Mesendoderm (in vitro differentiated cells): ENCODE data around the gene PCNA.

Experiments
- DNase-seq: peaks from one replicate; pipeline ENCODE4 v3.0.0; 2013
- H2AK5ac ChIP-seq: 2 replicates; pipeline ENCODE4 v1.6.1; 2013; ENCODE audit warnings: low read length, inconsistent platforms
- H2BK120ac ChIP-seq: 2 replicates; pipeline ENCODE4 v1.6.1; 2013; ENCODE audit warnings: low read depth, mild to moderate bottlenecking, low read length, moderate library complexity, mixed read lengths
- H2BK15ac ChIP-seq: replicated peaks from 2 replicates; pipeline ENCODE4 v1.6.1; 2013; ENCODE audit warnings: low read depth, mild to moderate bottlenecking, moderate library complexity
- H2BK5ac ChIP-seq: 2 replicates; pipeline ENCODE4 v1.6.1; 2013; ENCODE audit warnings: low read length, inconsistent platforms
- H3K18ac ChIP-seq: 2 replicates; pipeline ENCODE4 v1.6.1; 2013; ENCODE audit warnings: mild to moderate bottlenecking, low read length, mixed read lengths
- H3K23ac ChIP-seq: one replicate; pipeline ENCODE4 v1.6.1; 2013; ENCODE audit warnings: low read length
- H3K27ac ChIP-seq: 2 replicates; pipeline ENCODE4 v1.5.1; 2013; ENCODE audit warnings: low read depth, mild to moderate bottlenecking, inconsistent platforms, low read length, moderate library complexity
- H3K27me3 ChIP-seq: 2 replicates; pipeline ENCODE4 v1.6.1; 2013; ENCODE audit warnings: low read length, control low read depth, mild to moderate bottlenecking, inconsistent platforms; ENCODE audit not compliant: insufficient read depth, poor library complexity
- H3K36me3 ChIP-seq: 2 replicates; pipeline ENCODE4 v1.6.1; 2013; ENCODE audit warnings: low read length, inconsistent platforms; ENCODE audit not compliant: control insufficient read depth, insufficient read depth
- H3K4ac ChIP-seq: one replicate; pipeline ENCODE4 v1.6.1; 2013; ENCODE audit warnings: low read depth, mild to moderate bottlenecking, low read length, moderate library complexity
- H3K4me1 ChIP-seq: 2 replicates; pipeline ENCODE4 v1.6.1; 2013; ENCODE audit warnings: low read depth, low read length, inconsistent platforms; ENCODE audit not compliant: control insufficient read depth
- H3K4me2 ChIP-seq: 2 replicates; pipeline ENCODE4 v1.6.1; 2013; ENCODE audit warnings: low read length
- H3K4me3 ChIP-seq: 2 replicates; pipeline ENCODE4 v1.5.1; 2013; ENCODE audit warnings: mild to moderate bottlenecking, low read length
- H3K56ac ChIP-seq: one replicate; pipeline ENCODE4 v1.6.1; 2013; ENCODE audit warnings: low read length
- H3K79me1 ChIP-seq: 2 replicates; pipeline ENCODE4 v1.6.1; 2013; ENCODE audit warnings: low read length, inconsistent platforms
- H3K79me2 ChIP-seq: 2 replicates; pipeline ENCODE4 v1.6.1; 2013; ENCODE audit warnings: mild to moderate bottlenecking, low read length; ENCODE audit not compliant: control insufficient read depth, insufficient read depth
- H3K9ac ChIP-seq: 2 replicates; pipeline ENCODE4 v1.6.1; 2013; ENCODE audit warnings: low read length, inconsistent platforms
- H4K5ac ChIP-seq: one replicate; pipeline ENCODE4 v1.6.1; 2013; ENCODE audit warnings: low read length
- H4K8ac ChIP-seq: one replicate; pipeline ENCODE4 v1.6.1; 2013; ENCODE audit warnings: low read depth, mild to moderate bottlenecking, control low read depth, low read length, moderate library complexity
- WGBS: extraction: QIAGEN DNeasy Blood & Tissue Kit; methylation state at CpG from one replicate; pipeline ENCODE4 v1.1.7; 2013; ENCODE audit warnings: low lambda C conversion rate, missing lambda C conversion rate; ENCODE audit not compliant: insufficient coverage; ENCODE audit errors: extremely low coverage; 5-methylcytosine and 5-hydroxymethylcytosine counted together

The PCNA gene

DNA sequence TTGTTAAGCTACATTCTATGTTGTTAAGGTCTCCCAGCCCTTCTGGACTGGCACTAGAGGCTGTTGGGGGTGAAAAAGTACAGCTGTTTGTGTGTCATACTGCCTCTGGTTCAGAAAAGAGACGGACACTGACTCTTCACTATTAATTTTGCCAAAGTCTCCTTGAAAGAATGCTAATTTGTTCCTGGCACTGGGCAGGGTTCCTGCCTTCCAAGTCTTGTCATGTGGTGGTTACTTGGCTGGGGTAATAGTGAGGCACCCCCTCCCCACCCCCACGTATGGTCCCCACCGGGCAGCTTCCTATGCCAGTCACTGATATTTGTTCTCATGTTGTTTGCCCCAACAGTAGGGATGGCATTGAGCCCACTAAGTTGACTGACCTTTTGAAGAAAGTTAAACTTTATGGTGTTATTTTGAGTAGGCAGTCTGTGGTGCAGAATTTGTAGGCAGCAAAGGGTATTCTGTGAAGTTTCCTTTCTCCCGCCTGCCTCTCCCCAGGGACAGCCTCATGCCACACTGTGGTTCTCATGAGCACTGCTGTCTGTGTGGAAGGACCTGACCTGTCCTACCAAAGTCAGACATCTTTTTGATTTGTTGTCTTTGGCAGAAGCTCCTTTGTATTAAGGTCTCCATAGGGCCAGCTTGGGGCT lies 15.7 kb upstream of the PCNA start:
- WGBS, result no CpG with 5 or more reads among the region's 4 CpGs
- no peak overlapping the region for H3K4me3 ChIP-seq

GRCh38 chr20:5133998-5134397 lies 14.2 kb upstream of the PCNA start:
- Histone ChIP-seq H3K23ac (no peak overlapping the region), H4K8ac (no peak overlapping the region), H2BK15ac (no peak overlapping the region), H3K18ac (no peak overlapping the region), H3K27me3 (no peaks in the 10 kb centered on the region), H3K79me2 (peaks cover 15% of the 10 kb centered on the region), H3K36me3 (peaks cover under 1% of the 10 kb centered on the region), H2BK5ac (no peak overlapping the region), H3K4me1 (peaks cover 1% of the 10 kb centered on the region), H3K9ac (no peak overlapping the region), H2BK120ac (no peak overlapping the region), H3K4ac (no peak overlapping the region), H3K4me3 (no peak overlapping the region), H4K5ac (no peak overlapping the region), H3K79me1 (peaks cover 9% of the 10 kb centered on the region), H3K4me2 (no peak overlapping the region), H3K56ac (no peak overlapping the region), H3K27ac (no peak overlapping the region), H2AK5ac (no peak overlapping the region)
- DNase-seq, result no peak
- WGBS, result 100% methylated on average over 1 of the region's 6 CpGs

More for the DNA sequence above, 15.7 kb upstream of the PCNA start:
- Histone ChIP-seq H3K56ac (no peak overlapping the region), H3K18ac (no peak overlapping the region), H2BK5ac (no peak overlapping the region), H3K4me1 (peaks cover 1% of the 10 kb centered on the region), H2AK5ac (no peak overlapping the region), H3K4ac (no peak overlapping the region), H3K36me3 (no peaks in the 10 kb centered on the region), H4K8ac (no peak overlapping the region), H2BK15ac (no peak overlapping the region), H4K5ac (no peak overlapping the region), H3K79me2 (peaks cover 13% of the 10 kb centered on the region), H3K27me3 (no peaks in the 10 kb centered on the region), H3K23ac (no peak overlapping the region), H3K9ac (no peak overlapping the region), H3K4me2 (no peak overlapping the region), H3K27ac (no peak overlapping the region), H2BK120ac (no peak overlapping the region), H3K79me1 (peaks cover 9% of the 10 kb centered on the region)
- DNase-seq, result peak; percentile 35

DNA sequence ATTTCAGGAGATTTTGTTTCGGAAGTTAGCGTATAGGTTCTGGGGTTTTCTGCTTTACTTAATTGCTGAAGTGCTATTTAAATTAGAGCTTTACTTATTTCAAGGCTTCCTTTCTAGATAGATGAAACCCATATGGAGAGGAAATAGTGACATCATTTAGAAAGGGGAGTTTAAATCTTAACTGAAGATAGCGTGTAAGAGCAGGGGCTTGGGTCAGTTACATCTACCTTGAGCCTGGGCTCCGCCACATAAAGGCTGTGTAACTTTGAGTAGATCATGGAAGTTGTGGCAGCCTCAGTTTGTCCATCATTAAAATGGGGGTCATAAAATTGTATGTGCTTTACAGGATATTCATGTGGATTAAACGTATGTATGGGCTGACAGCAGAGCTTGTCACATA lies 11.7 kb upstream of the PCNA start:
- Histone ChIP-seq H3K4me1 (peaks cover 3% of the 10 kb centered on the region), H3K56ac (no peak overlapping the region), H2BK5ac (no peak overlapping the region), H3K79me1 (peaks cover 18% of the 10 kb centered on the region), H3K27me3 (no peaks in the 10 kb centered on the region), H3K4me3 (no peak overlapping the region), H3K18ac (no peak overlapping the region), H3K79me2 (peaks cover 26% of the 10 kb centered on the region), H3K4ac (no peak overlapping the region), H4K8ac (no peak overlapping the region), H3K36me3 (peaks cover 3% of the 10 kb centered on the region), H3K23ac (no peak overlapping the region), H4K5ac (no peak overlapping the region), H3K9ac (no peak overlapping the region), H2BK15ac (no peak overlapping the region), H3K27ac (no peak overlapping the region), H2AK5ac (no peak overlapping the region), H2BK120ac (no peak overlapping the region), H3K4me2 (no peak overlapping the region)
- DNase-seq, result no peak
- WGBS, result 100% methylated on average over 2 of the region's 5 CpGs

- no peak overlapping the region for H3K9ac ChIP-seq
- H3K4me1 ChIP-seq, result peaks cover 2% of the 10 kb centered on the region
- no peak overlapping the region for H3K18ac ChIP-seq
- no peak overlapping the region for H2AK5ac ChIP-seq
- no peak overlapping the region for H3K4me3 ChIP-seq
- no peak overlapping the region for H4K8ac ChIP-seq
- DNase-seq, result no peak
- H4K5ac ChIP-seq, result no peak overlapping the region
- no peaks in the 10 kb centered on the region for H3K27me3 ChIP-seq
- H2BK15ac ChIP-seq, result no peak overlapping the region
- H3K4ac ChIP-seq, result no peak overlapping the region
- no CpG with 5 or more reads among the region's 6 CpGs for WGBS
- H3K79me2 ChIP-seq, result peaks cover 22% of the 10 kb centered on the region
- no peak overlapping the region for H3K4me2 ChIP-seq
- no peak overlapping the region for H2BK120ac ChIP-seq
- no peak overlapping the region for H2BK5ac ChIP-seq
- peaks cover 12% of the 10 kb centered on the region for H3K79me1 ChIP-seq
- no peak overlapping the region for H3K27ac ChIP-seq
- H3K23ac ChIP-seq, result no peak overlapping the region
- H3K56ac ChIP-seq, result no peak overlapping the region
- H3K36me3 ChIP-seq, result peaks cover 3% of the 10 kb centered on the region
Measured at GRCh38 chr20:5128886-5129285, 9.1 kb upstream of the PCNA start.

- no peak overlapping the region for H2BK15ac ChIP-seq
- H3K23ac ChIP-seq, result no peak overlapping the region
- H3K27ac ChIP-seq, result no peak overlapping the region
- H3K4me3 ChIP-seq, result peak overlapping the region; percentile 83
- no peak overlapping the region for H2BK120ac ChIP-seq
- H3K4me1 ChIP-seq, result peaks cover 2% of the 10 kb centered on the region
- H2BK5ac ChIP-seq, result no peak overlapping the region
- H3K56ac ChIP-seq, result peak overlapping the region; percentile 87
- no peak overlapping the region for H3K18ac ChIP-seq
- peaks cover 12% of the 10 kb centered on the region for H3K79me1 ChIP-seq
- H4K5ac ChIP-seq, result no peak overlapping the region
- peaks cover 3% of the 10 kb centered on the region for H3K36me3 ChIP-seq
- WGBS, result no CpG with 5 or more reads among the region's 6 CpGs
- DNase-seq, result no peak
- no peak overlapping the region for H3K4ac ChIP-seq
- H3K4me2 ChIP-seq, result peak overlapping the region; percentile 78
- no peak overlapping the region for H2AK5ac ChIP-seq
- peaks cover 20% of the 10 kb centered on the region for H3K79me2 ChIP-seq
- H4K8ac ChIP-seq, result no peak overlapping the region
- peak overlapping the region; percentile 93 for H3K9ac ChIP-seq
- no peaks in the 10 kb centered on the region for H3K27me3 ChIP-seq
Measured at GRCh38 chr20:5127859-5128424, 8.2 kb upstream of the PCNA start.
